ENCODE results near the gene RNF17.

- TF ChIP-seq CTCF (IDR thresholded peaks at IDR 0.05; ENCODE audit: insufficient read depth, low read length) (no peak), REST (IDR thresholded peaks at IDR 0.05; ENCODE audit: insufficient replicate concordance, low read depth) (no peak), POLR2AphosphoS5 (IDR thresholded peaks at IDR 0.05; ENCODE audit: low read depth) (no peak), GABPA (IDR thresholded peaks at IDR 0.05; ENCODE audit: low read depth) (no peak), SPI1 (IDR thresholded peaks at IDR 0.05; ENCODE audit: borderline replicate concordance, low read depth) (no peak)
Measured at GRCh38 chr13:24864579-24864978, 100.6 kb downstream of the RNF17 start.

All from HL-60 (cell line).